Peyer's patch (tissue), 4 donors: ENCODE data around the gene STX12.

Source experiments
- CTCF ChIP-seq, 6 experiments: fragments of 450-650 bp in 4 of 6; fragments of 200-600 bp in 2 of 6; sonication (generic) in 1 of 6; IDR thresholded peaks; one replicate each; pipeline ENCODE4 v1.5.1; 2017 to 2019; ENCODE audit warnings: antibody characterized with exemption in 6 of 6, mild to moderate bottlenecking in 3 of 6, moderate library complexity in 1 of 6
- POLR2A ChIP-seq, 2 donors: fragments of 450-650 bp; IDR thresholded peaks; one replicate each; pipeline ENCODE4 v1.5.1; 2017; ENCODE audit warnings: antibody characterized with exemption in 2 of 2, mild to moderate bottlenecking in 2 of 2, moderate library complexity in 2 of 2

DNA sequence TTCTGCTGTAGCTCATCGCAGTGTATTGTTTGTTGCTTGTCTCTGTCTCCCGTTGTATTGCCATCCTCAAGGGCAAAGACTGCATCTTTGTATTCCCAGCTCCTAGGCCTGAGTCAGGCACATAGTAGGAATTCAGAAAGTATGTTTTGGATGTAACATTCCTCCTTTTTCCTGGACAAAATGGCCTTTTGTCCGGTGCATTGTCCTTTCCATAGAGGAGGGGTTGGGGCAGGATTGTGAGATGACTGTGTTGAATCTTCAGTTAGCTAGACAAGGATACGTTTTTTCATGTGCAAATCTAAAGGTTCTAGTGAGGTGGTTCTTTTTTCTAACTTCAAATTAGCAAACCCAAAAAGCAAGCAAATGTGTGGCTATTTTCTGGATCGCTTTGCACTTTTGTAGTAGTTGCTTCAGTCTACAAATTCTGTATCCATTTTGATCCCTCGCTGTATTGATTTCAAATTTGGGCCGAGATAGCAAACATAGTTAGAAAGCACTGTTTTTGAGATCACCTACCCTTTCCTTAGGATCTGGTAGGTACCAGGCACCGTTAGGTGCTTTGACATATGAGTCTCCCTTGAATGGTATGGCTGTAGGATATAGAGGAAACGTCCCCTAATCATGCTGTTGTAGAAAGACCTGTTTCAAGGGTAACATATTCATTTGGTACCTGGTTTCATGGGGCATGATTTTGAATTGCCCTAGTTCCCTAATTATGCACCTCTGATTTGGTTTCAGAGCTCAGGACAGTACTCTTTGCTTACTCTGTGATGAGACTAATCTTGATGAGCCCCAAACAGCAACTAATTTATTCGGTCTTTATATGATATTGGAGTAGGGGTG is 58.8 kb downstream of the STX12 start:
- TF ChIP-seq CTCF (IDR thresholded peaks at IDR 0.05) (no peak), POLR2A (IDR thresholded peaks at IDR 0.05) (no peak)
